SU-DHL-6 (cell line): ENCODE data around the gene PELI3.
A peak's percentile ranks its signal among the peaks of the same experiment; 100 is the strongest.
"Not testable (repeated sequence)": the region's sequence is repeated elsewhere in the genome, so short reads cannot be mapped to it uniquely, and the experiment has no call there.

Source experiments
- H2AFZ ChIP-seq: fragments of 200-600 bp; sonication (generic); 2 replicates; pipeline ENCODE4 v1.6.1; 2014; ENCODE audit warnings: low read depth, mild to moderate bottlenecking, moderate library complexity, mixed read lengths, antibody characterized with exemption, low read length; ENCODE audit not compliant: severe bottlenecking
- H3F3A ChIP-seq: fragments of 200-600 bp; shearing (Covaris generic); 2 replicates; pipeline ENCODE4 v1.6.0; 2016; ENCODE audit warnings: antibody characterized with exemption, mild to moderate bottlenecking; ENCODE audit not compliant: insufficient read depth
- H3K27ac ChIP-seq: fragments of 200-600 bp; sonication (generic); 2 replicates; pipeline ENCODE4 v1.5.1; 2016; ENCODE audit warnings: low read depth, mild to moderate bottlenecking, low read length, moderate library complexity, mixed read lengths
- H3K27me3 ChIP-seq: fragments of 200-600 bp; sonication (generic), shearing (Covaris generic); 2 replicates; pipeline ENCODE4 v1.6.0; 2014; ENCODE audit warnings: mild to moderate bottlenecking, low read length
- H3K36me3 ChIP-seq: fragments of 200-600 bp; sonication (generic); 2 replicates; pipeline ENCODE4 v1.6.1; 2014; ENCODE audit warnings: mild to moderate bottlenecking, low read length, mixed read lengths
- H3K4me2 ChIP-seq: fragments of 300-600, 200-600 bp; shearing (Covaris generic), sonication (generic); 2 replicates; pipeline ENCODE4 v1.6.0; 2014; ENCODE audit warnings: low read length, low read depth, mild to moderate bottlenecking; ENCODE audit not compliant: poor library complexity, severe bottlenecking
- H3K4me3 ChIP-seq: fragments of 200-600 bp; sonication (generic); 2 replicates; pipeline ENCODE4 v1.5.1; 2014; ENCODE audit warnings: antibody characterized with exemption, low read length, mild to moderate bottlenecking, mixed read lengths; ENCODE audit not compliant: insufficient read depth, poor library complexity, severe bottlenecking
- H3K79me2 ChIP-seq: fragments of 200-600 bp; sonication (generic); 2 replicates; pipeline ENCODE4 v1.6.1; 2014; ENCODE audit warnings: mild to moderate bottlenecking, low read length, moderate library complexity; ENCODE audit not compliant: insufficient read depth
- H3K9ac ChIP-seq: fragments of 200-600 bp; sonication (generic); 2 replicates; pipeline ENCODE4 v1.7.0; 2014; ENCODE audit warnings: mild to moderate bottlenecking, low read length
- H3K9me2 ChIP-seq: fragments of 200-600 bp; sonication (generic); replicated peaks from 2 replicates; pipeline ENCODE4 v1.6.1; 2014; ENCODE audit warnings: low read length; ENCODE audit not compliant: insufficient read depth
- H3K9me3 ChIP-seq: fragments of 200-600 bp; sonication (generic); 2 replicates; pipeline ENCODE4 v1.6.1; 2014; ENCODE audit warnings: low read length, mixed read lengths; ENCODE audit not compliant: insufficient read depth
- H4K20me1 ChIP-seq: fragments of 200-600 bp; sonication (generic); 2 replicates; pipeline ENCODE4 v1.6.1; 2014; ENCODE audit warnings: low read depth, mild to moderate bottlenecking, antibody characterized with exemption, low read length, moderate library complexity, mixed read lengths
- EZH2phosphoT487 ChIP-seq: fragments of 200-600 bp; sonication (generic), shearing (Covaris generic); conservative IDR thresholded peaks from 2 replicates; pipeline ENCODE4 v1.6.1; 2018; ENCODE audit warnings: mild to moderate bottlenecking, antibody characterized with exemption, low read length, moderate library complexity, mixed read lengths
- TF ChIP-seq, protein P1 (sequence below): fragments of 200-600 bp; sonication (generic); IDR thresholded peaks from one replicate; pipeline ENCODE4 v1.5.1; 2017; ENCODE audit warnings: antibody characterized with exemption, mild to moderate bottlenecking, low read length, moderate library complexity; ENCODE audit not compliant: insufficient read depth, poor library complexity, severe bottlenecking

The PELI3 gene

DNA sequence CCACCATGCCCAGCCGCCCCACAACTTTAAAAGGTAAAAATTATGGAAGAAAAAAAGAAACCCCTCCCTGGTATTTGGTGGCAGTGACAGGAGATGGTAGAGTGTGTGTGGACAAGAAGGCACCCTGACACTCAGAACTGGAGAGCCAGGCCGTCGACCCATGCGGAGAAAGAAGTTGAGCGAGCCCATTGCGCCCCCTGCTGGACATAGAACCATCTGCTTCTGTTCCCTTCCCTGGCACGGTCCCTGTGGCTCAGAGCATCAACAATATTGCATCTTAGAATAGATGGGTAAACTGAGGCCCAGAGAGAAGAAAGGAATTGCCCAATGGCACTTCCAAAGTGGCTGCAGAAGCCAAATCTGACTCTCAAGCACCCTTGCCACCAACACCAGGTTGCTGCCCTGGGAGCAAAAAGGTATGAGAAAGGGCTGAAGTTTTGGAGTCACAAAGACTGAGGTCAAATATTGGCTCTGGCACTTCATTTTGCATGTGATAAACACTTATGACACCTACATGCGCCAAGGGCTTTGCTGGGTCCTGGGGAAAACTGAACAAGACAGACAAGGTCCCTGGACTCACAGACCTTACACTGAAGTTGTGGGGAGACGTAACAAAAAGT lies 36.6 kb upstream of the PELI3 start:
- H3F3A ChIP-seq = no peaks in the 10 kb centered on the region
- TF ChIP-seq, protein P1, sequence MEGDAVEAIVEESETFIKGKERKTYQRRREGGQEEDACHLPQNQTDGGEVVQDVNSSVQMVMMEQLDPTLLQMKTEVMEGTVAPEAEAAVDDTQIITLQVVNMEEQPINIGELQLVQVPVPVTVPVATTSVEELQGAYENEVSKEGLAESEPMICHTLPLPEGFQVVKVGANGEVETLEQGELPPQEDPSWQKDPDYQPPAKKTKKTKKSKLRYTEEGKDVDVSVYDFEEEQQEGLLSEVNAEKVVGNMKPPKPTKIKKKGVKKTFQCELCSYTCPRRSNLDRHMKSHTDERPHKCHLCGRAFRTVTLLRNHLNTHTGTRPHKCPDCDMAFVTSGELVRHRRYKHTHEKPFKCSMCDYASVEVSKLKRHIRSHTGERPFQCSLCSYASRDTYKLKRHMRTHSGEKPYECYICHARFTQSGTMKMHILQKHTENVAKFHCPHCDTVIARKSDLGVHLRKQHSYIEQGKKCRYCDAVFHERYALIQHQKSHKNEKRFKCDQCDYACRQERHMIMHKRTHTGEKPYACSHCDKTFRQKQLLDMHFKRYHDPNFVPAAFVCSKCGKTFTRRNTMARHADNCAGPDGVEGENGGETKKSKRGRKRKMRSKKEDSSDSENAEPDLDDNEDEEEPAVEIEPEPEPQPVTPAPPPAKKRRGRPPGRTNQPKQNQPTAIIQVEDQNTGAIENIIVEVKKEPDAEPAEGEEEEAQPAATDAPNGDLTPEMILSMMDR = peak; percentile 84
- no peak for TF ChIP-seq EZH2phosphoT487
- H3K27ac ChIP-seq = no peak overlapping the region
- H3K9me3 ChIP-seq = no peaks in the 10 kb centered on the region
- H2AFZ ChIP-seq = no peak overlapping the region
- no peaks in the 10 kb centered on the region for H3K36me3 ChIP-seq
- no peaks in the 10 kb centered on the region for H3K79me2 ChIP-seq
- no peak overlapping the region for H3K9ac ChIP-seq
- H3K9me2 ChIP-seq = no peaks in the 10 kb centered on the region
- H4K20me1 ChIP-seq = no peaks in the 10 kb centered on the region
- no peak overlapping the region for H3K4me3 ChIP-seq
- no peaks in the 10 kb centered on the region for H3K27me3 ChIP-seq
- H3K4me2 ChIP-seq = no peak overlapping the region

GRCh38 chr11:66431287-66431686 lies 35.4 kb upstream of the PELI3 start:
- not testable (repeated sequence) for H3F3A ChIP-seq, H3K9me3 ChIP-seq, H3K4me2 ChIP-seq, H3K9ac ChIP-seq, H3K9me2 ChIP-seq, H2AFZ ChIP-seq, H4K20me1 ChIP-seq, H3K36me3 ChIP-seq, H3K27ac ChIP-seq, H3K27me3 ChIP-seq, H3K4me3 ChIP-seq, H3K79me2 ChIP-seq

GRCh38 chr11:66431871-66432329 lies 34.8 kb upstream of the PELI3 start:
- not testable (repeated sequence) for H3K9me3 ChIP-seq, H3K27me3 ChIP-seq, H2AFZ ChIP-seq, H3K4me3 ChIP-seq, H3K79me2 ChIP-seq, H3K9ac ChIP-seq, H3K27ac ChIP-seq, H3K36me3 ChIP-seq, H3K4me2 ChIP-seq, H3K9me2 ChIP-seq, H3F3A ChIP-seq, H4K20me1 ChIP-seq

DNA sequence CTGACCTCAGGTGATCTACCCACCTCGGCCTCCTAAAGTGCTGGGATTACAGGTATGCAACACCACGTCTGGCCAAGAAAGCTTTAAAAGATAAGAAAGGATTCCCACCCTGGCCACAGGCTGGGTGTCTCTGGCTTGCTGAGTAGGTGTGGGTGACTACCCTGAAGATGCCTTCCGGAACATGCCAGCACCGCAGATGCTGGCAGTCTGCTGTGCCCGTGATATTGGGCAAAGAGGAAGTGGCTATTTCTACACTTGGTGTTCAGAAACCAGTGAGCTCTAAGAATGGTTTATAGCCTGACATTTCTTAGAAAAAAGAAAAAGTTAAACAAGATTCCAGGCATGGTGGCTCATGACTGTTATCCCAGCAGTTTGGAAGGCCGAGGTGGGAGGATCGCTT lies 34.1 kb upstream of the PELI3 start:
- TF ChIP-seq EZH2phosphoT487 = no peak
- TF ChIP-seq, protein P1 = no peak
- no peaks in the 10 kb centered on the region for H3K27me3 ChIP-seq
- H3F3A ChIP-seq = no peaks in the 10 kb centered on the region
- H3K36me3 ChIP-seq = 0 out of 2 replicates have a peak, but pooled peaks cover 2% of the 10 kb centered on the region
- H3K79me2 ChIP-seq = no peaks in the 10 kb centered on the region
- no peak overlapping the region for H3K9ac ChIP-seq
- no peaks in the 10 kb centered on the region for H3K9me2 ChIP-seq
- H2AFZ ChIP-seq = no peak overlapping the region
- H3K27ac ChIP-seq = no peak overlapping the region
- no peaks in the 10 kb centered on the region for H3K9me3 ChIP-seq
- H3K4me2 ChIP-seq = no peak overlapping the region
- no peak overlapping the region for H3K4me3 ChIP-seq
- H4K20me1 ChIP-seq = no peaks in the 10 kb centered on the region
